Measurements from ENCODE around the gene NTF3.

GRCh38 chr12:5390174-5390799 lies 41.6 kb upstream of the NTF3 start:
- TF ChIP-seq CTCF (IDR thresholded peaks at IDR 0.05) = no peak
- no peak for TF ChIP-seq POLR2A (IDR thresholded peaks at IDR 0.05)

All from lower leg skin (tissue), 3 donors.